Right atrium auricular region (tissue), 2 donors: ENCODE measurements around the gene FBXL17. TPM values are rescaled to one million over a fixed set of nuclear protein-coding genes. Genes with fewer than 3 reads are reported as not detected.

Experiments used
- DNase-seq: peaks from one replicate; pipeline ENCODE4 v3.0.0-alpha.2; 2019; ENCODE audit warnings: low spot score
- H3K27ac ChIP-seq, 2 donors: fragments of 200-600 bp; sonication (generic); 1 replicate in 1 of 2; 2 replicates in 1 of 2; pipeline ENCODE4 v1.5.1; 2016 to 2019
- H3K27me3 ChIP-seq, 2 donors: fragments of 200-600 bp; sonication (generic); one replicate each; pipeline versions ENCODE4 v1.5.1 to v1.6.0; 2017 to 2019
- H3K36me3 ChIP-seq: fragments of 200-600 bp; sonication (generic); one replicate; pipeline ENCODE4 v1.5.1; 2016
- H3K4me1 ChIP-seq, 2 donors: fragments of 200-600 bp; sonication (generic); one replicate each; pipeline versions ENCODE4 v1.5.1 to v1.6.0; 2017 to 2019
- H3K4me3 ChIP-seq, 2 donors: fragments of 200-600 bp; sonication (generic); 1 replicate in 1 of 2; 2 replicates in 1 of 2; pipeline ENCODE4 v1.5.1; 2017 to 2019; ENCODE audit warnings: mild to moderate bottlenecking in 1 of 2, moderate library complexity in 1 of 2
- H3K9me3 ChIP-seq, 2 donors: fragments of 200-600 bp; sonication (generic); one replicate each; pipeline ENCODE4 v1.5.1; 2019
- CTCF ChIP-seq, 2 donors: fragments of 200-600 bp; sonication (generic); IDR thresholded peaks; one replicate each; pipeline ENCODE4 v1.5.1; 2019; ENCODE audit warnings: antibody characterized with exemption in 2 of 2
- total RNA-seq, 2 donors: library from RNA; depleted of rRNA; stranded (reverse); fragments of >200 nt; gene quantifications; one replicate each; pipeline ENCODE4 v1.1.0, GENCODE V29; 2016

The FBXL17 gene
- total RNA-seq, 2 donors from 2014 or later = 16.1 to 31.7 TPM

DNA sequence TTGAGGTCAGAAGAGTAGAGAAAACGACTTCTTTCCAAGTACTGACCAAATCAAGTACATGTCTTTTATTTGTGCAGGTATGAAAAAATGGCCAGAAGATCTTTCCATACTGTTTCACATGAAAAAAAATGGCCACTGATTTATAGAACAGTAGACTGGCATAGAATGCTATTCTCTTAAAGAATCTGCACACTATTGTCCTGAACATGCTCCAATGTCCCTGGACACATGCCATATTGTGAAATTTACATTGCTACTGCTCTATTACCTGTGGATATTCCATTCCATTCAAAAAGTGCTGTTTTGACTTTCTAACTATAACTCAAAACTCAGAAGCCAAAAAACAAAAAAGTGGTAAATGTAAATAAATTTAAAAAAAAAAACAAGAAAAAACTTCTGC lies 60.6 kb downstream of the FBXL17 start:
- Histone ChIP-seq H3K4me3 (no peak overlapping the region), H3K27ac (no peak overlapping the region), H3K36me3 (no peaks in the 10 kb centered on the region), H3K4me1 (no peaks in the 10 kb centered on the region), H3K27me3 (no peaks in the 10 kb centered on the region), H3K9me3 (no peaks in the 10 kb centered on the region)
- DNase-seq = no peak
- TF ChIP-seq CTCF (IDR thresholded peaks at IDR 0.05) = no peak

- H3K9me3 ChIP-seq = no peaks in the 10 kb centered on the region
- H3K4me1 ChIP-seq = no peaks in the 10 kb centered on the region
- H3K27me3 ChIP-seq = no peaks in the 10 kb centered on the region
- no peak overlapping the region for H3K27ac ChIP-seq
- no peak for TF ChIP-seq CTCF (IDR thresholded peaks at IDR 0.05)
- H3K36me3 ChIP-seq = no peaks in the 10 kb centered on the region
- no peak for DNase-seq
- H3K4me3 ChIP-seq = no peak overlapping the region
These were observed 61.7 kb downstream of the FBXL17 start for GRCh38 chr5:108320231-108320630.

DNA sequence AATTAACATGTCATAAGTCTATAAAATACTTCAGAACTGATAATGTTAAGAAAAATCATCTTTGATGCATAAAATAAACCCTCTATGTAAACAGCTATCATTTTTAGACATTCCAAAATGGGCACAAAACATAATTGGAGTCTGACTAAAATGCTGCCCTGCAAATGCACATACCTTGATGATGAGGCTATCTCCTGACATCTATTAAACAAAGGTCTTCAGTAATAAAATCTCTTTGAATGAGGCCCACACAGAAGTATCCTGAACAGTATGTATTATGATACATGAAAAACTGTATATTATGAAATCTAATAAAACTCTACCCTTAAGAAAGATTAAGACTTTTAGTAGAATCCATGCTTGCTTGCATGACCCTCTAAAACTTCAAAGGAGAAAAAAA lies 66.1 kb downstream of the FBXL17 start:
- no peaks in the 10 kb centered on the region for H3K36me3 ChIP-seq

GRCh38 chr5:108312258-108312657 lies 69.6 kb downstream of the FBXL17 start:
- TF ChIP-seq CTCF (IDR thresholded peaks at IDR 0.05) = no peak
- no peaks in the 10 kb centered on the region for H3K4me1 ChIP-seq
- no peaks in the 10 kb centered on the region for H3K36me3 ChIP-seq
- no peak for DNase-seq
- no peaks in the 10 kb centered on the region for H3K9me3 ChIP-seq
- H3K27me3 ChIP-seq = no peaks in the 10 kb centered on the region
- H3K27ac ChIP-seq = no peak overlapping the region
- no peak overlapping the region for H3K4me3 ChIP-seq

More for the DNA sequence above, 66.1 kb downstream of the FBXL17 start:
- no peak for TF ChIP-seq CTCF (IDR thresholded peaks at IDR 0.05)
- DNase-seq = no peak
- H3K9me3 ChIP-seq = no peaks in the 10 kb centered on the region
- H3K4me3 ChIP-seq = no peak overlapping the region
- no peaks in the 10 kb centered on the region for H3K27me3 ChIP-seq
- no peaks in the 10 kb centered on the region for H3K4me1 ChIP-seq
- no peak overlapping the region for H3K27ac ChIP-seq

GRCh38 chr5:108311682-108312081 lies 70.2 kb downstream of the FBXL17 start:
- DNase-seq = no peak

More at GRCh38 chr5:108311682-108312081, 70.2 kb downstream of the FBXL17 start:
- no peaks in the 10 kb centered on the region for H3K9me3 ChIP-seq
- H3K4me3 ChIP-seq = no peak overlapping the region
- H3K36me3 ChIP-seq = no peaks in the 10 kb centered on the region
- H3K4me1 ChIP-seq = no peaks in the 10 kb centered on the region
- no peak for TF ChIP-seq CTCF (IDR thresholded peaks at IDR 0.05)
- no peak overlapping the region for H3K27ac ChIP-seq
- H3K27me3 ChIP-seq = no peaks in the 10 kb centered on the region
